Measurements from ENCODE around the gene AHSA1. TPM values are rescaled to one million over a fixed set of nuclear protein-coding genes. Genes with fewer than 3 reads are reported as not detected.

Gene AHSA1
- total RNA-seq, 1 donor from 2014 or later: 117 TPM

GRCh38 chr14:77473921-77474320 is 16.0 kb downstream of the AHSA1 start:
- Mint-ChIP-seq H3K27me3 (ENCODE audit: unreplicated experiment) (peaks cover 7% of the 10 kb centered on the region), H3K27ac (ENCODE audit: unreplicated experiment) (no peak overlapping the region), H3K4me3 (ENCODE audit: unreplicated experiment) (no peak overlapping the region), H3K9me3 (ENCODE audit: unreplicated experiment) (peaks cover 1% of the 10 kb centered on the region), H3K36me3 (ENCODE audit: unreplicated experiment) (no peaks in the 10 kb centered on the region), H3K4me1 (ENCODE audit: low read depth, unreplicated experiment) (peaks cover 9% of the 10 kb centered on the region)
- DNase-seq: no peak
- TF ChIP-seq CTCF (IDR thresholded peaks at IDR 0.05; ENCODE audit: partially characterized antibody, unreplicated experiment): no peak

DNA sequence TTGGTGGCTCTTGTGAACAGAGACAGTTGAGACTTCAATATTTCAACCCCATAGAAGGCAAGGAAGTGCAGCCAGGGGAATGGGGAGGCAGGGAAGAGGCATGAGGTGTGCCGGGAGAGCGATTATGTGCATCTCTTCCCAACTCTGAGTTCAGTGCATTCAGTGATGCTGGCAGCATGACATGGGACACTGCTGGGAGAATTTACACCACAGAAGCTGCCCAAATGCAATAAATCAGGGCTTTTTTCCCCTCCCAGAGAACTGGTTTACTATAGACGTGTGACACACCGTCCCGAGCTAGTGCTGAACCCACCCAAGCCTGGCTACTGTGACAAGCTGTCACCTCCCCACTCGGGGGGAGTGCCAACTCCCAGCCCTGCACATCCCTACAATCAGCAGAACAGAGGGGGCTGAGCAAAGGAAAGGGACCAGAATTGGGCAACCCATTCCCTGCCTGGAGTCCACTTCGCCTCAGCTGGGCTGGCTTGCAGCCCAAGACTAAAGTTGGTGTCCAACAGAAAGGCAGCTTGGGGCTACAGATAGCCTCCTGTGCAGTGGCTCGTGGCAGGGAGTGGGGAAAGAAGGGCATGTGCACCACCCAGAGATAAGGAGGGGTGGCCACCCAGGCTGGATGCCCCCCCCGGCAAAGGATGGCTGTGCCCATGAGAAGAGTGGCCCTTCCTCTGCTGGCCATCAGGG is 16.7 kb downstream of the AHSA1 start:
- no peak for DNase-seq
- Mint-ChIP-seq H3K27me3 (ENCODE audit: unreplicated experiment) (peaks cover 5% of the 10 kb centered on the region), H3K4me3 (ENCODE audit: unreplicated experiment) (no peak overlapping the region), H3K4me1 (ENCODE audit: low read depth, unreplicated experiment) (peaks cover 9% of the 10 kb centered on the region), H3K36me3 (ENCODE audit: unreplicated experiment) (no peaks in the 10 kb centered on the region), H3K9me3 (ENCODE audit: unreplicated experiment) (peaks cover 1% of the 10 kb centered on the region), H3K27ac (ENCODE audit: unreplicated experiment) (no peak overlapping the region)
- TF ChIP-seq CTCF (IDR thresholded peaks at IDR 0.05; ENCODE audit: partially characterized antibody, unreplicated experiment): no peak

DNA sequence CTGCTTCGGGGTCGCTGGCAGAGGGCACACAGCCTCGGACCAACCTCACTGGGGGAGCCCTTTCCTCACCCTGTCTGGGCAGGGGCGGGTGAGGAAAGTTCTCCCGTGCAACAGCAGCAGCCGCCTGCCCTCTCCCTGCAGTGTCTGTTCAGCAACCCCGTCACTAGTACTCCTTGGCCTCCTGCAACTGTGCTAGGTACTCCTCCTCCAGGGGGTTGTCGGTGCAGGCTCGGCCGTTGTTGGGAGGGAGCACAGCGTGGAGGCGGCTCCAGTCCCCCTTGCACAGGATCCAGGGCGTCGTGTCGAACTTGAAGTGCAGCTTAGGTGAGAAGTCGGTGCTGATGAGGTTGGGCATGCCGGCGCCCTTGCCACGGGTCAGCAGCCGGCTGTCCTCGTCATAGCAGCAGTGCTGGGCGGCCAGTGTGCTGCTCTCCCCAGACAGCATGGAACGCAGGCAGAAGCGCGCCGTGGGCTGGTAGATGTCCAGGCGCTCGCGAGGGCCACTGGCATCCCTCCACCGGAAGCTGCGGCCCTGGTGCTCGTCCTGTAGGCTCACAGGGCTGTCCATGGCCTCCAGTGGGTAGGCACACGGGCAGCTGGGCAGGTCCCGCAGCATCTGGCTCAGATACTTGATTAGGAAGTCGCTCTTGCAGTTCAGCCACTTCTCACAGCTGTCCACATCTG is 17.7 kb downstream of the AHSA1 start:
- H3K4me1 Mint-ChIP-seq (ENCODE audit: low read depth, unreplicated experiment): peaks cover 9% of the 10 kb centered on the region
- no peak overlapping the region for H3K27ac Mint-ChIP-seq (ENCODE audit: unreplicated experiment)
- H3K4me3 Mint-ChIP-seq (ENCODE audit: unreplicated experiment): no peak overlapping the region
- no peak for DNase-seq
- peaks cover 5% of the 10 kb centered on the region for H3K27me3 Mint-ChIP-seq (ENCODE audit: unreplicated experiment)
- no peak for TF ChIP-seq CTCF (IDR thresholded peaks at IDR 0.05; ENCODE audit: partially characterized antibody, unreplicated experiment)
- H3K36me3 Mint-ChIP-seq (ENCODE audit: unreplicated experiment): no peaks in the 10 kb centered on the region
- H3K9me3 Mint-ChIP-seq (ENCODE audit: unreplicated experiment): peaks cover 1% of the 10 kb centered on the region

DNA sequence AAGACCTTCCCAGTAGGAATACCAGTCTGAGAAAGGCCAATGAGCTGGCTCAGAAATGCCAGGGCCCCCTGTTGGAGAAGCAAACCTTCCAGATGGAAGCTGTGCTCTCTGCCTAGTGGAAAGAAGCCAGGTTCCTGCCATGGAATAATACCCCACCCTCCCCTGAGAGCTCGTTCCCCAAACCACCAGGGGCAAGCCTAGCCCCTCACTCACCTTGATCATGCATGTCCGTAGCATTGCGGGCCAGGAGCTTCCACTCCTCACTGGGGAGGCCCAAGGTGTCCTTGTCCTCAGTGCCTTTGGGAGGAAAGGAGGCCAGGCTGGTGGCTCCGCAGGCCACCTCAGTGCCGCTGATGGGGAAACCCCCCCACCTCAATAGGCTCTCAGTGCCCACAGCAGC is 20.1 kb downstream of the AHSA1 start:
- no peak for DNase-seq
- Mint-ChIP-seq H3K27ac (ENCODE audit: unreplicated experiment) (no peak overlapping the region), H3K36me3 (ENCODE audit: unreplicated experiment) (no peaks in the 10 kb centered on the region), H3K4me1 (ENCODE audit: low read depth, unreplicated experiment) (peaks cover 9% of the 10 kb centered on the region), H3K27me3 (ENCODE audit: unreplicated experiment) (peaks cover 4% of the 10 kb centered on the region), H3K9me3 (ENCODE audit: unreplicated experiment) (peaks cover 1% of the 10 kb centered on the region), H3K4me3 (ENCODE audit: unreplicated experiment) (no peak overlapping the region)
- TF ChIP-seq CTCF (IDR thresholded peaks at IDR 0.05; ENCODE audit: partially characterized antibody, unreplicated experiment): no peak

DNA sequence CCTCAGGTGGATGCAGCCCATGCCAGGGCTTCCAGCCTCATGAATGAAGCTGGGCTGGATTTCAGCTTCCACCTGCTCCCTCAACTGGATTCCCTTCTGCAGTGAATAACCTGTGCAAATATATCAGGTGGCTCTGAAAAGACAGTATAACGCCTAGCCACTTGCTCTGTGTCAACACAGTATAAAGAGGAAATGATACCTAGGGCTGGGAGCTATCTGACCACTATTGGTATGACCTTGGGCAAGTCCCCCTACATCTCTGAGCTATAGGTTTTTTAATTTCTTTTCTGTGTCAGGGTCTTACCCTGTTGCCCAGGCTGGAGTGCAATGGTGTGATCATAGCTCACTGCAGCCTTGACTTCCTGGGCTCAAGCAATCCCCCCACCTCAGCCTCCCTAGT is 20.9 kb downstream of the AHSA1 start:
- no peak for TF ChIP-seq CTCF (IDR thresholded peaks at IDR 0.05; ENCODE audit: partially characterized antibody, unreplicated experiment)
- no peak overlapping the region for H3K4me3 Mint-ChIP-seq (ENCODE audit: unreplicated experiment)

More for the DNA sequence above, 20.9 kb downstream of the AHSA1 start:
- Mint-ChIP-seq H3K36me3 (ENCODE audit: unreplicated experiment) (no peaks in the 10 kb centered on the region), H3K27me3 (ENCODE audit: unreplicated experiment) (peaks cover 4% of the 10 kb centered on the region), H3K9me3 (ENCODE audit: unreplicated experiment) (peaks cover 1% of the 10 kb centered on the region), H3K27ac (ENCODE audit: unreplicated experiment) (no peak overlapping the region), H3K4me1 (ENCODE audit: low read depth, unreplicated experiment) (peaks cover 9% of the 10 kb centered on the region)
- no peak for DNase-seq

All from glutamatergic neuron (in vitro differentiated cells).